Measurements from ENCODE around the gene EYA4. TPM values are rescaled to one million over a fixed set of nuclear protein-coding genes. Genes with fewer than 3 reads are reported as not detected.

The EYA4 gene, protein sequence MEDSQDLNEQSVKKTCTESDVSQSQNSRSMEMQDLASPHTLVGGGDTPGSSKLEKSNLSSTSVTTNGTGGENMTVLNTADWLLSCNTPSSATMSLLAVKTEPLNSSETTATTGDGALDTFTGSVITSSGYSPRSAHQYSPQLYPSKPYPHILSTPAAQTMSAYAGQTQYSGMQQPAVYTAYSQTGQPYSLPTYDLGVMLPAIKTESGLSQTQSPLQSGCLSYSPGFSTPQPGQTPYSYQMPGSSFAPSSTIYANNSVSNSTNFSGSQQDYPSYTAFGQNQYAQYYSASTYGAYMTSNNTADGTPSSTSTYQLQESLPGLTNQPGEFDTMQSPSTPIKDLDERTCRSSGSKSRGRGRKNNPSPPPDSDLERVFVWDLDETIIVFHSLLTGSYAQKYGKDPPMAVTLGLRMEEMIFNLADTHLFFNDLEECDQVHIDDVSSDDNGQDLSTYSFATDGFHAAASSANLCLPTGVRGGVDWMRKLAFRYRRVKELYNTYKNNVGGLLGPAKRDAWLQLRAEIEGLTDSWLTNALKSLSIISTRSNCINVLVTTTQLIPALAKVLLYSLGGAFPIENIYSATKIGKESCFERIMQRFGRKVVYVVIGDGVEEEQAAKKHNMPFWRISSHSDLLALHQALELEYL
- polyA plus RNA-seq (2013, experiment 1 of 2): 0.88 TPM
- 0.66 TPM for polyA plus RNA-seq (2013, experiment 2 of 2)

DNA sequence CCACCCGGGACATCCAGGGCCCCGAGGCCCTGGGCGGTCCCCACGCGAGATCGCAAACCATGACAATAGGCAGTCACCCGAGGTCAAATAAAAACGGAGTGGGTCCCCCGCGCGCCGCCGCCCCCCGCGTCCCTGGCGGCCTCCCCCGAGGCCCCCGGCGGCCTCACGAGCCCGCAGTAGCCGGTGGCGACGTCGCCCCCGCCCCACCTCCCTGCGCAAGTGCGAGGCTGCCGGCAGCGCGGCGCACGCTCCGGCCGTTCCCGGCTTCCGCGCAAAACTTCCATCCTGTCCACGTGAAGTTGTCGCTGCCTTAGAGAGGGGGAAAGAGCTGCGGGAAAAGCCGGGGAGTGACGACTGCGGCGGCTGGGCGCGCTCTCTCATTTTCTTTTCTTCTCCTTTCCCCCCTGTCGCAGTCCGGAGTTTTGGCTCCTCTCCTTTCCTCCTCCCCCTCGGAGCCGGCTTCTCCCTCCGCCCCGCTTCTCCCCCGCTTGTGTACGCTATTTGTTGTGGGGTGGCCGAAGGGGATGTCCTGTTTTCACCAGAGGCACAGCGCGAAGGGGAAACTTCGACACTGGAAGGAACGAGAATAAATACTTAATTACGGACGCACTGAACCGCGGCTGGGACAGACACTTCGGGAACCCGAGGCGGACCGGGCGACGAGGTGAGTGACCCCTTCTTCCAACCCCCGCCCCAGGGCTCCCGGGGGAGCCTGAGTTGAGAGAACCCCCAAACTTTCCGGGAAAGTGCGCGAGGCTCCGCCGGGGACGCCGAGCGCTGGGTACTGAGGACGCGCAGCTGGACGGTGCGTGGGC is at the start of gene EYA4:
Gene EYA4, plus strand, starts transcription at position 272 of the 815 bp plus-strand sequence. CDS start 33,424 bp downstream, outside the sequence.
- Histone ChIP-seq H3K4me3 (ENCODE audit: extremely low read depth, insufficient read depth, low read length, poor library complexity, severe bottlenecking) (peak within 1 kb of the TSS; percentile 46), H3K36me3 (ENCODE audit: control insufficient read depth, insufficient read depth, low read length) (no peaks in the 10 kb centered on the region), H3K27ac (ENCODE audit: low read depth, low read length, severe bottlenecking) (no peak within 1 kb of the TSS), H3K4me1 (ENCODE audit: control insufficient read depth, insufficient read depth, low read length, poor library complexity, severe bottlenecking) (no peaks in the 10 kb centered on the region), H3K9me3 (ENCODE audit: control insufficient read depth, low read length) (no peaks in the 10 kb centered on the region)
- WGBS, 2 experiments (ENCODE audit: insufficient coverage in 2 of 2): 0% methylated on average over 34 to 36 of the region's 84 CpGs

DNA sequence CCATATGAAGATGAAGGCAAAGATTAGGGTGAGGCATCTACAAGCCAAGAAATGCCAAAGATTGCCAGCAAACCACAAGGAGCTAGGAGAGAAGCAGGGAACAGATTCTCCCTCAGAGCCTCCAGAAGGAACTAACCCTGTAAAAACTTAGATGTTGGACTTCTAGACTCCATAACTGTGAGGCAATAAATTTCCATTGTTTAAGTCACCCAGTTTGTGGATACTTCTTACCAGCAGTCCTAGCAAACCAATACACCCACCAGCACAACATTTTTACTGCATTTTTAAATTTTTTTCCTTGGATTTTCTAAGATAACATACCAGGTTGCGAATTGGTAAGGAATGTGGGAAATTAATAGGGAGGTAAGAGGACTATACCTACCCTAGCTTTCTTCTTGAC is 47.8 kb upstream of the EYA4 start:
- no peaks in the 10 kb centered on the region for H3K36me3 ChIP-seq (ENCODE audit: control insufficient read depth, insufficient read depth, low read length)
- H3K27ac ChIP-seq (ENCODE audit: low read depth, low read length, severe bottlenecking): no peak overlapping the region
- WGBS, 2 experiments (ENCODE audit: insufficient coverage in 2 of 2): no CpG with 5 or more reads among the region's 1 CpG
- no peak overlapping the region for H3K4me3 ChIP-seq (ENCODE audit: extremely low read depth, insufficient read depth, low read length, poor library complexity, severe bottlenecking)
- H3K4me1 ChIP-seq (ENCODE audit: control insufficient read depth, insufficient read depth, low read length, poor library complexity, severe bottlenecking): peaks cover under 1% of the 10 kb centered on the region
- H3K9me3 ChIP-seq (ENCODE audit: control insufficient read depth, low read length): no peaks in the 10 kb centered on the region

DNA sequence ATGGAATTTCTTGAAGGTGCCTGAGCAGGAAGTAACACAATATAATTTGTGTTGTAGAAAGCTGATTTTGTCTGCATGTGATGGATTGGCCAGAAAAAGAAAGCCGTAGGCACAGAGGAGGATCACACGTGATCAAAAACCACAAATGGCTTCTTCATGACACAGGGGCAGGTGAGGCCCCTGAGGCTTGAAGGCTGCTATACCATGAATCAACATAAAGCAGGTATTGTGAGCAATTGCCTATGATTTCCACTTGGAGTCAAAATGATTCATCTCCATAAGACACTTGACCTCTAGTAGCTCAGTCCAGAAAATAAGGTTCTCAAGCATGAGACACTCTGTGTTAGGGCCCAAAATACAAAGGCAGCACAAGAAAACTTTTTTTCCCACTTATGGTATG is 42.4 kb upstream of the EYA4 start:
- WGBS, 2 experiments (ENCODE audit: insufficient coverage in 2 of 2): 77 to 88% methylated on average over 2 of the region's 2 CpGs
- no peak overlapping the region for H3K4me3 ChIP-seq (ENCODE audit: extremely low read depth, insufficient read depth, low read length, poor library complexity, severe bottlenecking)
- H3K36me3 ChIP-seq (ENCODE audit: control insufficient read depth, insufficient read depth, low read length): no peaks in the 10 kb centered on the region
- no peaks in the 10 kb centered on the region for H3K4me1 ChIP-seq (ENCODE audit: control insufficient read depth, insufficient read depth, low read length, poor library complexity, severe bottlenecking)
- no peak overlapping the region for H3K27ac ChIP-seq (ENCODE audit: low read depth, low read length, severe bottlenecking)
- no peaks in the 10 kb centered on the region for H3K9me3 ChIP-seq (ENCODE audit: control insufficient read depth, low read length)

DNA sequence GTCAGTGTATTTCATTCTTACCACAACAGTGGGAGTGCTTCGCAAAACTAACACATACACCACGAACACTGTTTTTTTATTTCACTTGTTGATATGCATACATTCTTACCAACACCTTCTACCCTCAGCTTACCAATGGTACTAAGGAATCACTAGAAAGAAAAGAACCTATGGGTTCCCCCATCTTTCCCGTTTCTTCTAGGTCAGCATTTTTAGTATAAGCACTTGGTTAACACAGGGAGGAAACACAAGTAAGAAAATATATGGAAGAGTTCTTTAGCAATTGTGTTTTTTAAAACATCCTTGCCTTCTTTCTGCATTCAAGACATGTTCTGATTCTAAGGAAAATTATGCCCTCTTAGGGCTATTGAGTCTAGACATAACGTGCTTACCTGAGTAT is 39.9 kb upstream of the EYA4 start:
- 88 to 93% methylated on average over 3 of the region's 4 CpGs for WGBS, 2 experiments (ENCODE audit: insufficient coverage in 2 of 2)

DNA sequence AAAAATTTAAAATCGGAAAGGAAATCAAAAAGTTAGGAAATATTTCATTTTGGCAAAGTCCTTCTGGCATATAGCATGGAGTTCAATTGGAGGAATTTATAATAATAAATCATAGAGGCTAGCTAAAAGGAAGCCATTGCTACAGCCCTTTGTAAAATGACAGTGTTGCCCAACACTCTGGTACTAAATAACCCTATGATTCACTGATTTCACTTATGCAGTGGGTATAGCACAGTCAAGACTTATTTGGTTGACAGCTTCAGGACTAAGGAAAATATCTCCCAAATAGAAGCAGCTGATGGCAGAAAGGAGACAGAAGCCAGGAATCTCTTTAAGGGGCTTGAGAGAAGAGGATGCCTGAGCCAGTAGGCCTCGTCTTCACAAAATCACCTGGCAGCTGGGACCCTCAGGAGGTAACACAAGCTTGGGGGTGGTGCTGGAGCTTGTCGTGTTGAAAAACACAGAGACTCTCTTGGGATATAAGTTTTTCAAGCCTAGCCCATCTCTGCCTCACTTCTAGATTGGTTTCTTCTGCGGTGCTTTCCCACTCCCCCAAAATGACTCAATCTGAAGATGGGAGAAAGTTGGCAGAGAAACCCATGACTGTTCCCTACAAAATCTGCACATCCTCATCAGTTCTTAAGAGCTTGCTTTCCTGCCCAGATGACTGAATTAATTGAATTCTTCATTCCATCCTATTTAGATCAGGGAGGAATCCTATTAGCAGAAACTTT is 38.4 kb upstream of the EYA4 start:
- Histone ChIP-seq H3K36me3 (ENCODE audit: control insufficient read depth, insufficient read depth, low read length) (no peaks in the 10 kb centered on the region), H3K4me3 (ENCODE audit: extremely low read depth, insufficient read depth, low read length, poor library complexity, severe bottlenecking) (no peak overlapping the region), H3K9me3 (ENCODE audit: control insufficient read depth, low read length) (no peaks in the 10 kb centered on the region), H3K27ac (ENCODE audit: low read depth, low read length, severe bottlenecking) (no peak overlapping the region), H3K4me1 (ENCODE audit: control insufficient read depth, insufficient read depth, low read length, poor library complexity, severe bottlenecking) (no peaks in the 10 kb centered on the region)
- WGBS, 2 experiments (ENCODE audit: insufficient coverage in 2 of 2): 83 to 85% methylated on average over 2 to 3 of the region's 4 CpGs

More for the DNA sequence above, 39.9 kb upstream of the EYA4 start:
- Histone ChIP-seq H3K4me3 (ENCODE audit: extremely low read depth, insufficient read depth, low read length, poor library complexity, severe bottlenecking) (no peak overlapping the region), H3K27ac (ENCODE audit: low read depth, low read length, severe bottlenecking) (no peak overlapping the region), H3K9me3 (ENCODE audit: control insufficient read depth, low read length) (no peaks in the 10 kb centered on the region), H3K36me3 (ENCODE audit: control insufficient read depth, insufficient read depth, low read length) (no peaks in the 10 kb centered on the region), H3K4me1 (ENCODE audit: control insufficient read depth, insufficient read depth, low read length, poor library complexity, severe bottlenecking) (no peaks in the 10 kb centered on the region)

DNA sequence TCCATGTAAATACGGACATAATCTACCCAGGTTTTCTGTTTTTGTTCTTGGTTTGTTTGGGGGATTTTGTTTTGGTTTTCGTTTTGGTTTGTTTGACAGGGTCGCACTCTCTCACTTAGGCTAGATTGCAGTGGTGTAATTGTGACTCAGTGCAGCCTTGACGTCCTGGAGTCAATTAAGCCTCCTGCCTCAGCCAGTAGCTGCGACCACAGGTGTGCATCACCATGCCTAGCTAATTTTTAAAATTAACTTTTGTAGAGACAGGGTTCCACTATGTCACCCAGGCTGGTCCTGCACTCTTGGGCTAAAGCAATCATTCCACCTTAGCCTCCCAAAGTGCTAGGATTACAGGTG is 37.8 kb upstream of the EYA4 start:
- Histone ChIP-seq H3K4me3 (ENCODE audit: extremely low read depth, insufficient read depth, low read length, poor library complexity, severe bottlenecking) (no peak overlapping the region), H3K9me3 (ENCODE audit: control insufficient read depth, low read length) (no peaks in the 10 kb centered on the region), H3K4me1 (ENCODE audit: control insufficient read depth, insufficient read depth, low read length, poor library complexity, severe bottlenecking) (no peaks in the 10 kb centered on the region), H3K27ac (ENCODE audit: low read depth, low read length, severe bottlenecking) (no peak overlapping the region), H3K36me3 (ENCODE audit: control insufficient read depth, insufficient read depth, low read length) (no peaks in the 10 kb centered on the region)
- WGBS, 2 experiments (ENCODE audit: insufficient coverage in 2 of 2): 69 to 83% methylated on average over 3 of the region's 5 CpGs

DNA sequence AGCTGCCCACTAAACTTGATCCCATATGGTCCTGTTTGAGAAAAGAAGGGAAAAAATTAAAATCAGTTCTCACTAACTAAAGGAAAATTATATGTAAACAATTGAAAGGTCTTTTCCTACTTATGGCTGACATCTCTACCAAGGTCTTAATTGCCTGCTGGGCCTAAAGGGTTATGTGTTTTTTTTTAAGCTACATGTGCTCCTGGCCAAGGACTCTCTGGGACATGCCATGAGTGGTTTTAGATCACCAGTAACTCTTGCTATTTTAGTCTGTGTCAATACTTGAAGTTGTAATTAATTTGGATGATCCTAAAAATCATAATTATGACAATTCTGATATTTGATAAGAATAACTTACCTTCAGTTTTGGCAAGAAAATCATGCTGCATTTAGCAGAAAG is 35.9 kb upstream of the EYA4 start:
- no peaks in the 10 kb centered on the region for H3K36me3 ChIP-seq (ENCODE audit: control insufficient read depth, insufficient read depth, low read length)
- no peak overlapping the region for H3K4me3 ChIP-seq (ENCODE audit: extremely low read depth, insufficient read depth, low read length, poor library complexity, severe bottlenecking)
- no peaks in the 10 kb centered on the region for H3K9me3 ChIP-seq (ENCODE audit: control insufficient read depth, low read length)
- no peak overlapping the region for H3K27ac ChIP-seq (ENCODE audit: low read depth, low read length, severe bottlenecking)
- H3K4me1 ChIP-seq (ENCODE audit: control insufficient read depth, insufficient read depth, low read length, poor library complexity, severe bottlenecking): no peaks in the 10 kb centered on the region

DNA sequence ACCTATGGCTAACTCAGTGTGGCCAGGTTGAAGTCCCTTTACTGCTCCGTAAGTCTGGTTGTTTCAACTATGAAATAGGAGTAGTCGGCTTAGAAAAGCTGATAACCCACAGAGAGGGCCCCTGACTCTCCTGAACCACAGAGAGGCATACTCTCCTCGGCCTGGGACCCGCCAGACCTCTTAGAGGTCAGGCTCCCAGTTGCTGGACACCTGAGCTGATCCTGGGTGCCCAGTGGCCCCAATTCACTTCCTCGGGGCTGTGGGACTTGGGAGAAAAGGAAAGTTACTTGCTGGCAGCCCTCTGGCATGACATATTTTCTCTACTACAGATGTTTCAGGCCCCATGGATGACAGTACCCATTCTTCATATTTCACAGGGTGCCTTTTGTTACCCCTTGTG is 34.2 kb upstream of the EYA4 start:
- Histone ChIP-seq H3K4me3 (ENCODE audit: extremely low read depth, insufficient read depth, low read length, poor library complexity, severe bottlenecking) (no peak overlapping the region), H3K36me3 (ENCODE audit: control insufficient read depth, insufficient read depth, low read length) (no peaks in the 10 kb centered on the region), H3K27ac (ENCODE audit: low read depth, low read length, severe bottlenecking) (no peak overlapping the region), H3K9me3 (ENCODE audit: control insufficient read depth, low read length) (no peaks in the 10 kb centered on the region), H3K4me1 (ENCODE audit: control insufficient read depth, insufficient read depth, low read length, poor library complexity, severe bottlenecking) (no peaks in the 10 kb centered on the region)
- 82 to 85% methylated on average over 3 to 4 of the region's 5 CpGs for WGBS, 2 experiments (ENCODE audit: insufficient coverage in 2 of 2)

DNA sequence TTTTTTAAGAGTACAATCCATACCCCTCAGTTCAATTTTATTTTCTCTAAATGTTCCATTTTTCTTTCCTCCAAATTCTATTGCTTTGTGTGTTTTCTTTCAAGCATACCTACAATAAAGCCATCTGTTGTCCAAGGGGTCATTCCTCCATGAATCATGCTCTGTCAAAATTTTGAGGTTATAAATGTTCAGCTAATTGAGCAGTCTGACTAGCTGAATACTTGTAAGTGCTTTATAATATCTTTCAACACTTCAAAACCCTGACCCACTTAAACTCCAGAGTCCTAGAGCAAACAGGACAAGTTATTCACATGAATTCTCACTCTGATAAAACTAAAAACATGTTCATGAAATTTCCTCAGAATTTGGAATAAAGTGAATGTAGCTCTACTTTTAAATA is 33.4 kb upstream of the EYA4 start:
- H3K4me1 ChIP-seq (ENCODE audit: control insufficient read depth, insufficient read depth, low read length, poor library complexity, severe bottlenecking): no peaks in the 10 kb centered on the region
- no peak overlapping the region for H3K4me3 ChIP-seq (ENCODE audit: extremely low read depth, insufficient read depth, low read length, poor library complexity, severe bottlenecking)

DNA sequence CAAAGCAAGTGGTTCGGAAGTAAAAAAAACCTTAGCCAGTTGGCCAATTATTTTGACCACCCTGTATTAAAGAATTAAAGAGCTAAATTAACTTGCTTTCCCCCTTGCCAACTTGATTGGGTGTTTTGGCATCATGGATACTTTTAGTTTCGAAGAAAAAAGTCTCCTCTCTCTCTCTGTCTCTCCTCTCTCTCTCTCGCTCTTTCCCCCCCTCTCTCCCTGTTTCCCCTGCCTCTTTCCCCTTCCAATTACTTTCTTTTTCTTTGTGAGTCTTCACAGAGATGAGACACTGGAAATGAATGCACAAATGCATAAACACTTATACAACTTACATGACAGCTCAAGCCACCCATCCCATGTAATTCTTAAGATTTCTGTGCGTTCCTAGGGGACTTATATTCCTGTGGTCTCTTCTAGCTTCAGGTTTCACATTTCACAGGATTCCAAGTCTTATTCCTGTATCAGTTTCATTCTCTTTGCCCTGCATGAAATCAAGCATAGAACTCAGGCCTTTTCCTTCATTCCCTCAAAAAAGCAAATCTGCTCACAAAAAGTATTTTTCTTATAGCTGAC is 32.9 kb upstream of the EYA4 start:
- no peak overlapping the region for H3K27ac ChIP-seq (ENCODE audit: low read depth, low read length, severe bottlenecking)

More for the DNA sequence above, 33.4 kb upstream of the EYA4 start:
- H3K9me3 ChIP-seq (ENCODE audit: control insufficient read depth, low read length): no peaks in the 10 kb centered on the region
- no peak overlapping the region for H3K27ac ChIP-seq (ENCODE audit: low read depth, low read length, severe bottlenecking)
- H3K36me3 ChIP-seq (ENCODE audit: control insufficient read depth, insufficient read depth, low read length): no peaks in the 10 kb centered on the region

More for the DNA sequence above, 32.9 kb upstream of the EYA4 start:
- Histone ChIP-seq H3K4me3 (ENCODE audit: extremely low read depth, insufficient read depth, low read length, poor library complexity, severe bottlenecking) (no peak overlapping the region), H3K9me3 (ENCODE audit: control insufficient read depth, low read length) (no peaks in the 10 kb centered on the region), H3K4me1 (ENCODE audit: control insufficient read depth, insufficient read depth, low read length, poor library complexity, severe bottlenecking) (no peaks in the 10 kb centered on the region), H3K36me3 (ENCODE audit: control insufficient read depth, insufficient read depth, low read length) (no peaks in the 10 kb centered on the region)
- 68 to 69% methylated on average over 3 of the region's 4 CpGs for whole genome bisulfite sequencing, 2 experiments (ENCODE audit: insufficient coverage in 2 of 2)
